ENCODE measurements around the gene COL25A1.
"Not testable (repeated sequence)": the region's sequence is repeated elsewhere in the genome, so short reads cannot be mapped to it uniquely, and the experiment has no call there.

The COL25A1 gene

DNA sequence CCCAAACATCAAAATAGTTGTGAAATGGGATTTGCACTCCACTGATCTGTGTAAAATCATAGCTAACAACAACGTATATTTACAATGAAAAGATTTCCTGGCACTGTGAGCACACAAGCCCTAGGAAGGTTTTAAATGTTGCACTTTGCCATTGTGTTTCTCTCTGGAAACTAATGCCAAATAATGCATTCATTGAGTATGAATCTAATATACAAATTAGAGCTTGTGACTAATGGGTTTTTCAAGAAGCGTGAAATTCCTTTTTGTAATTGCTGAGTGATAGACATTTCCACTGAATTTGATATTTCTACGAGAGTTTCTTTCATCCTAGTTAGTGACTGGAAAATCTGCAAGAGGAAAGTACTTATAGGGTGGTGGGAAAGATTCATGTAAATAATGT is 135.9 kb downstream of the COL25A1 start:
- no peak for DNase-seq (ENCODE audit: low read depth)

DNA sequence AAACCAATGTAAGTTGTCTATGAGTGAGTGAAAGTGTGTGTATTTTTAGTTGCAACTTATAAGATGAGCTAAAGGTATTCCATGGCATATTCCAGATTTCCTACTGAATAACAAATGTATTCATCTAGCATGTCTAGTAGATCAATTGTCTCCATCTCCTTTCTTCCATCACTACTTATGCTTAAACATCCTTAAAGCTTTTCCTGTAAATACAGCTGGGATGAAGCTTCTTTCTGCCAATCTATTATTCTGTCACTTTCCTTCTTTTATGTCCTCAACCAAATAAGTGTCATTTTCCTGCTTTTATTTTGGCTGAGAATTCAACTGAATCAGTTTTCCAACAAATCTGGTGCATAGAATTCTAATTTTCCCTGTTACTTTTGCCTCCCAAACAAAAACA is 136.3 kb downstream of the COL25A1 start:
- DNase-seq (ENCODE audit: low read depth), result no peak

DNA sequence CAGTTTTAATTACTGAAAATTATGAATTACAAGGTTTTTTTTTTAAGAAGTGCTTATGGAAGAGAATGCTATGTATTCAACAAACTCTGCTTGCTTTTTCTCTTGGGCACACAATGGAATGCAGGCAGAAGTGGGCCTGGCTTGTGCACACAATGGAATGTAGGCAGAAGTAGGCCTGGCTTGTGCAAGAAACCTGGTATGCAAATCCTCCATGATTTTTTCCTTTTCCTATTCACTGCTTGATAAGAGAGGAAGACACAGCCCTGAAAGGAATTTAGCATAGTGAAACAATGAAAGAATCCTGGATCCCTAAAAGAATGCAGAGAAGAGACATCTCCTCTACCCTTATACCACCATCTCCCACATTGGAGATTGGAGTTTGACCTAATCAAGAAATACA is 138.4 kb downstream of the COL25A1 start:
- DNase-seq (ENCODE audit: low read depth), result no peak

DNA sequence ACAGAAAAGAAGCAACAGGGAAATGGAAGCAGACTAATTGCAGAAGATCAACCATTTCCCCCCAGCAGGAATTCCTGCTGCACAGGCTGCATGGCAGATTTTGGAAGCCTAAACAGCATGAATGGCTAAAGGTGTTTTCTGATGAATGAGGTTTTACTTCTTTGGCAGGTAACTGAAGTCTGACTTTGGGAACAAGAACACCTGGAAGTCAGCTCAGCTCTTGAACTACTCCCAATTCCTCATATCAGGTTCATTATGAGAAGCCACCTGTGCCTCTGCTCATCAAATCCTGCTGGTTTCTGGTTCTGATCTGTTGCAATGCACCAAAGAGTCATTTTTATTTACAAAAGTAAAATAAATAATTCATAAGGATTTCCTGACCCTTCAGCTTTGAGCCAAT is 139.0 kb downstream of the COL25A1 start:
- DNase-seq (ENCODE audit: low read depth), result no peak

DNA sequence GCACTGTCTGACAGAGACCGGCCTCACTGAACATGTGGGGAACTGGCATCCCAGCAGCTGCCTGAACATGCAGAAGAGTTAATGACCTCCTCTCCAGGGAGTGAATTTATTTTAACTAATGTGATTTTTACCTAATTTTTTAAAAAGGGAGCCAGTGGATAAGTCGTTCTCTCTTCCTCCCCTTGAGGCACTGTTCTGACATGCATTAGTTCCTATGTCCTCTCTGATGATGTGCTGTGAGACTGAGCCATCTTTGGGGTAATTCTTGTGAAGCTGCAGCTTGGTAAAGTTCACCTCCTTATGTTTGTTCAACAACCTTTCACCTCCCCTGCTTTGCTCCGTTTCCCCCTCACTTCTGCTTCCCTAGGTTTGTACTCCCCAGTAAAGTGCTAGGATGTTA is 139.7 kb downstream of the COL25A1 start:
- no peak for DNase-seq (ENCODE audit: low read depth)

DNA sequence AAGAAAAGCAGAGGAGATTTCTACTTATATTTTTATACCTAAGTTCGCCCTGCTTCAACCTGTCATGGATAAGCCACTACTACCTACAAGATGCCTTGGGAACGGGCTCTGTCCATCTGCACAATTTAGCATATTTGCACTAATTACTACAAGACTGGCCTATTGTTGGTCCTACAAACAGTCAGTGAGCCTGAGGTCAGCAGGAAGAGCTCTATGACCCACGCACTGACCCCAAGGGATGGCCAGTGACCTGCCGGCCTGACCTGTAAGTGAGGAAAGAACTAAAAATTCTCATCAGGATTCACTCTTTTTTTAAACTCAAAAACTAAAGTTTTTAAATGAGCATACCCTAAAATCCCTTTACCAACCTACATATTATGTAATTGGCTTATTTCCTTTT is 142.0 kb downstream of the COL25A1 start:
- DNase-seq (ENCODE audit: low read depth), result no peak

DNA sequence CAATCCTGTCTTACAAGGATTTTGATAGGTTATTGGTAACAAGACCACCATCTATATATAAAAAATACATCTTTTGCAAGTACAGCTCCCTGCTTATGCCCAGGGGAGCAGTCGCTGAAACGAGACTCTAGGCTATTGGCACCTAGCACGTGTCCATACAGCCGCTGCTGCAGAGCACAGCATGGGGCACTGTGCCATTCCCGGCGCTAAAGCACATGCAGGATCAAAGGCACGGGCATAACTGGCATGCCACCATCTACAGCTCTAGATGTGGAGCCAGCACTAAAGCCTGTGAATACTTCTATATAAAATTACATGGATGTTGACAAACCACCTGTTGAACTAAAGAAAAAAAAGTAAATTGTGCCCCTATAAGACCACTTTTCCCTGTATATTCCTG is 144.8 kb downstream of the COL25A1 start:
- DNase-seq (ENCODE audit: low read depth), result no peak

DNA sequence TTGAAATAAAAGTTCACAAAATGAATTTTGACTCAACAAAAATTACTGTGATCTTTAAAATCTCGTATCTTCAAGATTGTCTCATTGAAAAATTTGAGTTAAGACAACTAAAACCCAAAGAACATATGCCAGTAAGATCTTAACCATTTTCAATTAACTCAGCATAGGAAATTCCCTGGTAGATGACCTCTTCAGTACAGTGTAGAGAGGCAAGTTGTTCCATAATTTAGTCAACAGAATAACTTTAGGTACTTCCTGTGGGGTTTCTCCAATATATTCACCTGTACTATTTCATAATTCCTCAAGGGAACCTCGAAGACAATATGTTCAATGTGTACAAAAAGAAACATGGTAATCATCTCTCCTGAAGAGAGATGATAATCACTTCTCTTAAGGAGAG is 145.3 kb downstream of the COL25A1 start:
- DNase-seq (ENCODE audit: low read depth), result no peak

DNA sequence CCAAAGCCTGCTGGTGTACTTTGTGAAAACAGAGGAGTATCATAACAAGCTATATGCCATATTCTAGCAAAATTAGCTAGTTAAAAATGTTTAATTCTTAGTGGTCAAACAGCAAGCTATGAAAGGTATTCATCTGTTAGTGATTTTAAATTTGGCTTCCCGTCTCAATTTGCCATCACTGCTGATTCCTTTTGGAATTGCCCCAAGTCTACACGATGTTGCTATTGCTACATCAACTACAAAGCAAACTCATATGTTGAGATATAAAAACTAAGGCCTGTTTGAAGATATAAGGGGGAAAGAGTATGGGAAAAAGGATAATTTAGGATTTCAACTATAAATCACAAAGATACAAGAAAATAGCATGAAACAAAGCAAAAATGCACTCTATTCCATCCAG is 146.1 kb downstream of the COL25A1 start:
- no peak for DNase-seq (ENCODE audit: low read depth)

DNA sequence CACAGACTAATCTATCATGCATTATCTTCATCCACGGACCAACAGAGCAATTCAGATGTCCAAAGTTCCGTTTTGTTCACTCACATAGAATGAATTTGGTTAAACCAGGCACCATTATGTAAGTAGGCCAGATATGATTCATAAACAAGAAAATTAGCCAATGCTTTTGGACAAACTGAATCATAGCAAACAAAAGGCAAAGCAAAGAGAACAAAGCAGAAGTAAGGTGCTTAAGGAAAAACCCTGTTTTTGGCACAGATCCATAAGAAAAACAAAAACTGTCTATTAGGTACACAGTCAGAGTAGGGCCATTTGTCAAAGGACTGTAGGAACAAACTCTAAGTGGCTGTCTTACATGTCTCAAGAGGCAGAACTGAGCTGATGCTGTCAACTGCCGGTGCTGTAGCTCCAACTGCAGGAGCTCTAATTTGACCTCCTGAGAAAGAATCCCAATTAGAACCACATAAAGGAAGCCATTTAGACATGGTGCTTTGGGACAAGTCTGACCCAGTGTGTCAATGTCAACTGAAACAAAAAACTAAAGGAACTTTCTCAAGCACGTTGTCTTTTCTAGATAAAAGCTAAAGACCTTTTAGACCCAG is 146.7 kb downstream of the COL25A1 start:
- no peak for DNase-seq (ENCODE audit: low read depth)

DNA sequence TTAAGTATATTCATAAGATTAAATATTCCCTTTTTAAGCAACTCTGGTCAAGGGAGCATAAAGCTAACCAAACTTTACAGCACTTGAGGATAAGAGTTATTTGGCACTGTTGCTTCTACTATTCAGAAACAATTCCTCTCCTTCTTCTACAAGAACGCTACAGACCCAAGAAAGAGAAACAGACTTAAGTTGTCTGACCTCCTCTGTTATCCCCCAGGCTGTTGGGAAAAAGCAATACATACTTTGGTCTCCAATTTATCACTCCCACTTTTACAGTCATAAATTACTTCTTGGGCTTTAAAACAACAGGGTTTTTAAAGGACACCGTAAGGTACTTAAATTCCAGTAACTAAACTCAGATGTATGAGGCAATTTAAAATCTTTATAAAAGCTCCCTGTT is 147.4 kb downstream of the COL25A1 start:
- DNase-seq (ENCODE audit: low read depth), result no peak

DNA sequence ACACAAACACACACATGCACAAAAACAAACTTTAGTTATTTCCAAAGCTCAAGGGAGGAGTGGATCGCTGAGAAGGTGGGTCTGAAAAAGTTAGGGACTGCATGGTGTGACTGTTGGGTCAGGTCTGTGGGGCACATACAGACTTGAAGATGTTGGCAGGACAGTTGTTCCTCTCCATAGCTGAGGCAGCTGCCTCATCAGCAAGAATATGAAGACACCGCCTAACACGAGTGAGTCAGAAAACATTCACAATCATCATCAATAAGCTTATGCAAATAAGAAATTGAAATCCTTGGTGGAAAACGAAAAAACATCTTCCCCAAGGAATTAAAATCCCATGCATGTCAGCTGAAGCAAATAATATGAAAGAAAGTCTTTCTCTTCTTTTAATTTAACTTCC is 148.0 kb downstream of the COL25A1 start:
- DNase-seq (ENCODE audit: low read depth), result no peak

DNA sequence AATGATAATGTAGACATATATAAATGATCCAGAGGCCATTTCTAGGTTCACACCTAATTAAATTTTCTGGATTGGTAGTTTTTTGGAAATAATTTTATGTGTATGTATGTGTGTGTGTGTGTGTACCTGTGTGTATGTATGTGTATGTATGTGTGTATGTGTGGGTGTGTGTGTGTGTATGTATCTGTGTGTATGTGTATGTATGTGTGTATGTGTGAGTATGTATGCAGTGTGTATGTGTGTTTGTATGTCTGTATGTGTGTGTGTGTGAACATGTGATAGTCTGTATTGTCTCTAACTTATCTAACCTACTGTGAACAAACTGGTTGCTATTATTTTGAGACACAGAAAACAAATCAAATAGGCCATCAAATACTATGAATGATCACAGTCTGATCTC is 152.6 kb downstream of the COL25A1 start:
- DNase-seq (ENCODE audit: low read depth), result no peak

DNA sequence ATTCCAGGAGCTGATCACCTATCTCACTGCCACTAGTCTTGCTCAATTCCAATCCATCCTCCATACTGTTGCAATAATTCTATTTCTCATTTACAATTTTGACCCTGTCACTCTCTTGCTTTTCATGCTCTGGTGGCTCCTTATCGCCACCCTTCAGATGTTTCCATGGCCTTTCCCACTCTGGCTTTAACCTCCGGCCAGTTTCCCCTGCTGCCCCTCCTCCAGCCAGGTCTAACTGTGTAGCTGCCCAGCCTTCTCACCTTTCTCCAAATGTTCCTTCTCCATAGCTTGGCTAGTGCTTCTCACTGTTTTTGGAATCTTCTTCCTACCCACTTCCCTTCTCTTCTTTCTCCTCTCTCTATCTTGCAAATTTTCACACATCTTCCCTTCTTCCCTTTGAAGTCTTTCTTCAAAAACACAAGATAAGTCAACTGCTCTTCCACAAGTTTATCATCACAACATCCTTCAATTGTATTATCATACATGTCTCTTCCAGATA is 153.8 kb downstream of the COL25A1 start:
- no peak for DNase-seq (ENCODE audit: low read depth)

DNA sequence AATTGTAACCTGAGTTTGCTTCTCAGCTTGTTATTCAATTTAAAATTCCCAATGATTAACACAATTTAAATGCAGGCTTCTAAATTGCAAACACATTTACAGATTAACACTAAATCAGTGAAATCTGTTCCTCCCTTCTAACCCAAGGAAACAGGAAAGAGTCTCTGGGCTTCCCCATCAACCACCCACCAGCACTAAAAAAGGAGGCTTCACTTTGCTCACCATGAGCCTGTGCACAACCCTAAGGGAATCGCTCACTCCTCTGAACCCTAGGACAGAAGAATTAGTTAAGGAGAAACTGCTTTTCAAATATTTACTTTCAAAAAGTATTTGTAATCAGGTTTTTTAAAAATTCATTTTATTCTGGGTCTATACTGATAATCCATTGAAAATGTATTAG is 155.3 kb downstream of the COL25A1 start:
- DNase-seq (ENCODE audit: low read depth), result no peak

DNA sequence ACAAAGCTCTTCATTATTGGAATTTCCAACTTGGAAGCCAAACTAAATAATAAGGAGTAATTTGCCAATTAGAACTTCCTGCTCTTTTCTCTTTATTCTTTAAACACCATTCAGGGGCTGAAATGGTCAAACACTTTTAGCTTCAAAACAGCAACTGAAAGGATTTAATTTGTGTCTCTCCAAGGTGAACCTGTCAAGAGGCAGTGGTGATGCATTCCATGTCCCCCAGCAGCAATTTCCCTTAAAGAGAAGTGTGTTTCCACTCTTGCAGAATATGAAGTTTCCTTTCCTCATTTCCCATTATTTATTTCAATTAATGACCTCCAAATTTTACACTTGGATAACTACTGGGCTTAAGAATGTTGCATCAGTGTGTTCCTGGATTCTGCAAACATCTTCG is 156.0 kb downstream of the COL25A1 start:
- DNase-seq (ENCODE audit: low read depth), result no peak

DNA sequence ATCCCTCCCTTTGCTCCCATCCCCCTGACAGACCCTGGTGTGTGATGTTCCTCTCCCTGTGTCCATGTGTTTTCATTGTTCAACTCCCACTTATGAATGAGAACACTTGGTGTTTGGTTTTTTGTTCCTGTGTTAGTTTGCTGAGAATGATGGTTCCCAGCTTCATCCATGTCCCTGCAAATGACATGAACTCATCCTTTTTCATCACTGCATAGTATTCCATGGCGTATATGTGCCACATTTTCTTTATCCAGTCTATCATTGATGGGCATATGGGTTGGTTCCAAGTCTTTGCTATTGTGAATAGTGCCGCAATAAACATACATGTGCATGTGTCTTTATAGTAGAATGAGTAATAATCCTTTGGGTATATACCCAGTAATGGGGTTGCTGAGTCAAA is 164.3 kb downstream of the COL25A1 start:
- DNase-seq (ENCODE audit: low read depth), result not testable (repeated sequence)

DNA sequence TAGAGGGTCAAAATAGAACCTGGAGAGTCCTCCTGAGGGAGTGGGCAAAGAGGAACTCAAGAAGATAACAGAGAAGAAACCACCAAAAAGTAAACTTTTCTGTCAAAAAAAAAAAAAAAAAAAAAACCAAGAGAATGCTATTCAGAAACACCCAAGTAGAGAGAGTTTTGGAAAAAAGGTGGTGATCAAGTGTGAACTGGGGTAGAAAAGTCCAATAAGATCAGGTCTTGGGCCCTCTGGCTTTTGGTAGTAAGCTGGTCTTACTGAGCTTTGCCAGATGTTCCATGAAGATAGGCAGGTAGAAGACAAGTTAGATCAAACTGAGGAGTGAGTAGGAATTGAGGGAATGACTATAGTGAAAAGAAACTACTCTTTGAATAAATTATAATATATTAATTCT is 167.5 kb downstream of the COL25A1 start:
- DNase-seq (ENCODE audit: low read depth), result no peak

DNA sequence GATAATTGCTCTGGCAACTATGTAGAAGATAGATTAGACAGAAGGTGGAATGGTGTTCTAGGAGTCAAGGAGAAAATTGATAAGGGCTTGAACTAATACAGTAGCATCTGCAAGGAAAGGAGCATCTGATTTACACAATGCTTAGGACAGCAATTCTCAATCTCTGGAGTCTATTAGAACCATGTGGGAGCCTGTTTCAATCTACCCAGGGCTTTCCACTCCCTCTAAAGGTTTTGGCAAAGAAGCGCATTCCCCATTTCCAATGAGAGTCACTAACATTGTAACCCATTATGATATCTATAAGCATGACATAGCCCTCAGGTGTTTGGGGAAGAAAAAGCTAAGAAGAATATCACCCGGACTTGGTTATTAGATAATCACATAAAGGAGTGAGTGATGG is 168.2 kb downstream of the COL25A1 start:
- no peak for DNase-seq (ENCODE audit: low read depth)

DNA sequence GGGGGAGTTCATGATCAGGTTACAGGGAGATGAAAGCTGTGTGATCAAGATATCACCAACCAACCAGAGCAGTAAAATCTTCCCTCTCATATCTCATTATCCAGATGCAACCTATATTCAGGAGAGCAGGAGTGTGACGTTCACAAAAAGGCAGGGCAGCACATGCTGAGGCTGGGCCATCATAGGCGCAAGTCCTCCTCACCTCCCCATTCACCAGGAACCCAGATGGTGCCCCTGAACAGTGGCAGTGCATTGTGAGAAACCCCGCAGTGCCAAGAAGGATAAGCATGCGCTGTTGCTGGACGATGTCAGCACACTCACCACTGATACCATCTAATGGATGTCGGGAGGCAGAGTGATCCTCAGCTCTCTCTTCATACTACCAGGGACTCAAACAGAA is 170.9 kb downstream of the COL25A1 start:
- DNase-seq (ENCODE audit: low read depth), result no peak

DNA sequence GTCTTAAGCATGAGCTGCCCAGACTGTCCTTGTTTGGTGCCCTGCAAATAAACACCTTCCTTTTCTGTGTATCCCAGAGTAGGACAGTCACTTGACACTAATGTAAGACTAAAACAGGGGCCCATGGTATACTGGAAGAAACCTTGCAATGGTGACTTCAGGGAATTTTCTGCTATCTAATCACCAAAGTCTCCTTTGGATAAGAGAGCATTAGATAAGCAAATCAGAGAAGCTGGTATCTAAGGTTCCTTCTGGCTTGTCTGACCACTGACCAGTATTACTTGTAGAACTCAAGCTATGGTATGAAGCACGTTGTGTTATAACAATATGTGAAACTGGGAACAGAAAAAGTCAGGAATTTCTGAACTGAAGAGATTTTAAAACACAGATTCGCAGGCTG is 173.9 kb downstream of the COL25A1 start:
- no peak for DNase-seq (ENCODE audit: low read depth)

DNA sequence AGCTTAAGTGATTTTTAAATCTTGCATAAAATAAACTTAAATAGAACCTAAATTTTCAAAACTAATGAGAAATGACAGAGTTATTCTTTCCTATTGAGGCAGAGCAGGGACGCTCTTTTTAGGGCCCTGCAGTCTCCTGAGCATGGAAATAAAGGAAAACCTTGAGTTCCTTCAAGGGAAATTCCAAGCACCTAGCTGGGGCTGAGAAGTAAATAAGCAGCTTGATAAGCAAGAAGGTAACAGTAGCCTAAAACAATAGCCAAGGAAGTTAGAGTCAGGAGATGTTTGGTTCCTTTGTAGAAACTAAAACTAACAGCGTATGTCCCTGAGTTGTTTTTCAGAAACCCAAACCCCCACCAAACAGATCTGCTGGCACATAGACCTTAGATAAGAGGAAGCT is 174.6 kb downstream of the COL25A1 start:
- DNase-seq (ENCODE audit: low read depth), result no peak

DNA sequence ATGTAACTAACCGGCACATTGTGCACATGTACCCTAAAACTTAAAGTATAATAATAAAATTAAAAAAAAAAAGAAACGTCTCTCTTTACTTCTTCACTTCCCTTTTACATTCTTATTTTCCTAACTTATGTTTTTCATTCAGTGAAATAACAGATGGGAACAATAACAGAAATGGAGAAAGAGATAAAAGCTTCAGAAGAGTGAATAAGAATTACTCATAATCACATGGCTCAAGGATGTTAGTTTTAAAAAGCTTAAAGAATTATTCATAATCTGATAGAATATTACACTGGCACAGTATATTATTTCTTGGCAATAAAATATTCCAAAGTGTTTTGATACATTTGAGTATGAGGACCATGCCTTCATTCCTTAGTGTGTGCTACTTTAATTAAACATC is 175.6 kb downstream of the COL25A1 start:
- DNase-seq (ENCODE audit: low read depth), result no peak

DNA sequence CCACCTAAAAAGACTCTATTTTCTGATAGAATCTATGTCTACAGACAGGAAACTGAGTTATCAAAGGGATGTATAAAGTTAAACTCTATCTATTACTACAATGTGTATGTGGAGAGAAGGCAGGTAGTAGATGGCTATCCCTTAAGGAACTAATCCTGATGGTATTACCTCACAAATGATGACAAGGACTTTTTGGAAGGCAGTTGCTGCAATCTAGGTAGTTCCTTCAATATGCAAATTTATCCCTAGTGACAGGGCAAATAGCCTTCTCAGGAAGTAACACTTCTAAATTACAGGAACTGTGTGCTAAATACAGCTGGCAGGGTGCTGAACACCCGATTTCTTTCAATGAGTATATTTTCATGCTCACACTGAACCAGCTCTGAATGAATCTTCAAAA is 177.4 kb downstream of the COL25A1 start:
- no peak for DNase-seq (ENCODE audit: low read depth)

DNA sequence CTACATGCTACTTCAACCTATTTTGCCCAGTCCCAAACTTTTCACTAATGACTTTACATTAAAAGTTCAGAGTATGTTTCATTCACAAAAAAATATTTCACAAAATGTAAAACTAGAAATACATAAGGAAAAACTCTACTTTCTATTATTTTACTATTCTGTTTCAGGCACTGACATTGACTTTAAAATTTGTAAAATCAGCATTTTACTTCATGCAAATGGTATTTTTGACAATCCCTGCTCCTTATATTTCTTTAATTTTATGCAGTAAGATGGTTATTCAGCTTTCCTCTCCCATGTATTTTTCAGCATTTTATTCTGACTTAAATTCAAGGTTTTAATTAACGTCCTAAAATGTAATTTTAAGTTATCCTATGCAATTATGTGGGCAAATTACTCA is 178.5 kb downstream of the COL25A1 start:
- no peak for DNase-seq (ENCODE audit: low read depth)

Measured in stimulated activated CD8-positive, alpha-beta memory T cell treated with anti-CD3 and anti-CD28 coated beads, Interleukin-7, amount 100 ng/mL, for 24 hours (primary cell).